Astrocyte (in vitro differentiated cells and primary cell): ENCODE results near the gene CLCN6. TPM values are rescaled to one million over a fixed set of nuclear protein-coding genes. Genes with fewer than 3 reads are reported as not detected.

Experiments
- DNase-seq: peaks from one replicate; pipeline ENCODE4 v3.0.0-alpha.2; 2010; ENCODE audit warnings: low read depth
- FAIRE-seq: peaks from 2 replicates; lab custom pipeline; 2011; peaks lifted over from hg19 to GRCh38; lab: Jason Lieb, UNC
- H2AFZ ChIP-seq: 2 replicates; pipeline ENCODE4 v1.6.0; 2012; ENCODE audit warnings: low read depth, low read length, inconsistent platforms
- H3K27ac ChIP-seq: 2 replicates; pipeline ENCODE4 v1.5.1; 2011; ENCODE audit warnings: low read depth, low read length, inconsistent platforms
- H3K27me3 ChIP-seq: 2 replicates; pipeline ENCODE4 v1.6.0; 2011; ENCODE audit warnings: low read length, inconsistent platforms; ENCODE audit not compliant: insufficient read depth
- H3K36me3 ChIP-seq: 2 replicates; pipeline ENCODE4 v1.5.1; 2011; ENCODE audit warnings: low read length, inconsistent platforms; ENCODE audit not compliant: insufficient read depth
- H3K4me1 ChIP-seq: 2 replicates; pipeline ENCODE4 v1.5.1; 2011; ENCODE audit warnings: low read length, inconsistent platforms; ENCODE audit not compliant: insufficient read depth
- H3K4me2 ChIP-seq: 2 replicates; pipeline ENCODE4 v1.6.0; 2012; ENCODE audit warnings: low read length, inconsistent platforms
- H3K4me3 ChIP-seq: 2 replicates; pipeline ENCODE4 v1.5.1; 2011; ENCODE audit warnings: low read depth, mild to moderate bottlenecking, low read length, inconsistent platforms; ENCODE audit not compliant: insufficient read depth
- H3K79me2 ChIP-seq: 2 replicates; pipeline ENCODE4 v1.6.0; 2012; ENCODE audit warnings: mild to moderate bottlenecking, low read length, inconsistent platforms; ENCODE audit not compliant: insufficient read depth
- H3K9ac ChIP-seq: 2 replicates; pipeline ENCODE4 v1.6.0; 2012; ENCODE audit warnings: mild to moderate bottlenecking, low read length, inconsistent platforms
- H3K9me3 ChIP-seq: 2 replicates; pipeline ENCODE4 v1.5.1; 2012; ENCODE audit warnings: low read depth, mild to moderate bottlenecking, low read length, inconsistent platforms; ENCODE audit not compliant: insufficient read depth
- H4K20me1 ChIP-seq: 2 replicates; pipeline ENCODE4 v1.6.0; 2012; ENCODE audit warnings: low read length, inconsistent platforms; ENCODE audit not compliant: insufficient read depth
- H3K27ac Mint-ChIP-seq: one replicate; pipeline ENCODE4 v1.8.0; 2021; ENCODE audit warnings: mild to moderate bottlenecking, mixed read lengths; ENCODE audit not compliant: unreplicated experiment
- H3K27me3 Mint-ChIP-seq: one replicate; pipeline ENCODE4 v1.8.0; 2021; ENCODE audit warnings: low read depth, mixed read lengths; ENCODE audit not compliant: unreplicated experiment
- H3K36me3 Mint-ChIP-seq: one replicate; pipeline ENCODE4 v1.8.0; 2021; ENCODE audit warnings: low read depth, mixed read lengths; ENCODE audit not compliant: unreplicated experiment
- H3K4me1 Mint-ChIP-seq: one replicate; pipeline ENCODE4 v1.8.0; 2021; ENCODE audit warnings: low read depth, mixed read lengths; ENCODE audit not compliant: unreplicated experiment
- H3K4me3 Mint-ChIP-seq: one replicate; pipeline ENCODE4 v1.8.0; 2021; ENCODE audit warnings: mild to moderate bottlenecking, moderate library complexity, mixed read lengths; ENCODE audit not compliant: unreplicated experiment
- H3K9me3 Mint-ChIP-seq: one replicate; pipeline ENCODE4 v1.8.0; 2021; ENCODE audit warnings: mild to moderate bottlenecking, mixed read lengths; ENCODE audit not compliant: unreplicated experiment
- CTCF ChIP-seq: IDR thresholded peaks from 2 replicates; pipeline ENCODE4 v1.5.1; 2011; ENCODE audit warnings: low read depth, mild to moderate bottlenecking, inconsistent platforms, low read length, moderate library complexity; ENCODE audit not compliant: insufficient read depth
- EZH2 ChIP-seq: IDR thresholded peaks from 2 replicates; pipeline ENCODE4 v1.6.1; 2012; ENCODE audit warnings: mild to moderate bottlenecking, low read length, inconsistent platforms; ENCODE audit not compliant: insufficient read depth
- total RNA-seq: library from RNA; stranded (reverse); gene quantifications from 2 replicates; pipeline ENCODE4 v1.2.1, GENCODE V29; 2021

The CLCN6 gene
- total RNA-seq, 1 donor from 2014 or later = 22.4 TPM

- H2AFZ ChIP-seq = no peak overlapping the region
- Mint-ChIP-seq H3K9me3 (no peaks in the 10 kb centered on the region), H3K27me3 (peaks cover under 1% of the 10 kb centered on the region), H3K27ac (no peak overlapping the region), H3K4me1 (peaks cover 20% of the 10 kb centered on the region), H3K36me3 (peaks cover 17% of the 10 kb centered on the region), H3K4me3 (no peak overlapping the region)
- no peak overlapping the region for H3K27ac ChIP-seq
- TF ChIP-seq CTCF (no peak), EZH2 (no peak)
- H3K4me1 ChIP-seq = peaks cover 29% of the 10 kb centered on the region
- no peak overlapping the region for H3K4me3 ChIP-seq
- H3K4me2 ChIP-seq = no peak overlapping the region
- no peaks in the 10 kb centered on the region for H3K27me3 ChIP-seq
- H4K20me1 ChIP-seq = no peaks in the 10 kb centered on the region
- no peaks in the 10 kb centered on the region for H3K36me3 ChIP-seq
- no peaks in the 10 kb centered on the region for H3K79me2 ChIP-seq
- H3K9me3 ChIP-seq = no peaks in the 10 kb centered on the region
- DNase-seq (no peak), FAIRE-seq (no peak)
- H3K9ac ChIP-seq = no peak overlapping the region
Measured at GRCh38 chr1:11787804-11788436, 18.1 kb upstream of the CLCN6 start.

GRCh38 chr1:11788549-11789053 lies 17.4 kb upstream of the CLCN6 start:
- Histone ChIP-seq H2AFZ (no peak overlapping the region), H3K4me2 (no peak overlapping the region), H3K9ac (no peak overlapping the region), H3K27ac (no peak overlapping the region), H3K4me1 (peaks cover 29% of the 10 kb centered on the region), H3K79me2 (no peaks in the 10 kb centered on the region), H3K27me3 (no peaks in the 10 kb centered on the region), H3K36me3 (no peaks in the 10 kb centered on the region), H3K9me3 (no peaks in the 10 kb centered on the region), H3K4me3 (no peak overlapping the region), H4K20me1 (no peaks in the 10 kb centered on the region)
- H3K27me3 Mint-ChIP-seq = no peaks in the 10 kb centered on the region
- H3K4me1 Mint-ChIP-seq = peaks cover 20% of the 10 kb centered on the region
- no peak overlapping the region for H3K27ac Mint-ChIP-seq
- no peak for DNase-seq
- no peaks in the 10 kb centered on the region for H3K9me3 Mint-ChIP-seq
- FAIRE-seq = no peak
- TF ChIP-seq CTCF (no peak), EZH2 (no peak)
- no peak overlapping the region for H3K4me3 Mint-ChIP-seq
- H3K36me3 Mint-ChIP-seq = peaks cover 17% of the 10 kb centered on the region
